GM18909 (cell line): Measurements from ENCODE around the gene SIMC1.

ENCODE experiments used
- ATAC-seq: cut with Tn5 transposase; IDR thresholded peaks from one replicate; pipeline ENCODE4 v1.9.1; 2021; ENCODE audit warnings: mild to moderate bottlenecking; ENCODE audit not compliant: unreplicated experiment, poor library complexity

The SIMC1 gene

GRCh38 chr5:176384991-176385390, 146.8 kb downstream of the SIMC1 start:
- no peak for ATAC-seq

GRCh38 chr5:176386491-176386890, 148.3 kb downstream of the SIMC1 start:
- no peak for ATAC-seq

GRCh38 chr5:176387384-176387925, 149.2 kb downstream of the SIMC1 start:
- ATAC-seq = no peak

GRCh38 chr5:176388003-176388443, 149.8 kb downstream of the SIMC1 start:
- ATAC-seq = peak; percentile 1

GRCh38 chr5:176388444-176389134, 150.4 kb downstream of the SIMC1 start, which contains the start of the genes HIGD2A and NOP16:
TSS of gene HIGD2A (plus strand) at chr5:176388751. CDS start at chr5:176388820, 69 bp downstream.
TSS of gene NOP16 (minus strand) at chr5:176388598. CDS start at chr5:176388539, 59 bp downstream.
- ATAC-seq = peak; percentile 86

- ATAC-seq = peak; percentile 36
Measured at GRCh38 chr5:176389135-176390123, 151.2 kb downstream of the SIMC1 start.

GRCh38 chr5:176391479-176391878, 153.3 kb downstream of the SIMC1 start:
- no peak for ATAC-seq

- no peak for ATAC-seq
Measured at GRCh38 chr5:176391999-176392398, 153.8 kb downstream of the SIMC1 start.

- ATAC-seq = no peak
Measured at GRCh38 chr5:176392526-176392925, 154.3 kb downstream of the SIMC1 start.

- ATAC-seq = no peak
Measured at GRCh38 chr5:176394096-176394495, 155.9 kb downstream of the SIMC1 start.

GRCh38 chr5:176394881-176395675, 156.9 kb downstream of the SIMC1 start:
- no peak for ATAC-seq
